GM19395 (cell line): ENCODE measurements around the gene HABP4.

Experiments
- ATAC-seq: cut with Tn5 transposase; IDR thresholded peaks from one replicate; pipeline ENCODE4 v1.9.1; 2021; ENCODE audit warnings: mild to moderate bottlenecking, moderate library complexity; ENCODE audit not compliant: unreplicated experiment

Gene HABP4

GRCh38 chr9:96435345-96435744 is 14.6 kb upstream of the HABP4 start:
- no peak for ATAC-seq

- no peak for ATAC-seq
Measured at GRCh38 chr9:96436063-96436455, 13.9 kb upstream of the HABP4 start.

- no peak for ATAC-seq
Measured at GRCh38 chr9:96436456-96437126, 13.4 kb upstream of the HABP4 start.

GRCh38 chr9:96437454-96437853 is 12.5 kb upstream of the HABP4 start:
- no peak for ATAC-seq

GRCh38 chr9:96440671-96441199 is 9.2 kb upstream of the HABP4 start:
- no peak for ATAC-seq

- ATAC-seq: no peak
Measured at GRCh38 chr9:96441798-96442445, 8.0 kb upstream of the HABP4 start.

- ATAC-seq: no peak
Measured at GRCh38 chr9:96442491-96442890, 7.5 kb upstream of the HABP4 start.

GRCh38 chr9:96447406-96447805 is 2.6 kb upstream of the HABP4 start:
- no peak for ATAC-seq

GRCh38 chr9:96448546-96449170 is 1.3 kb upstream of the HABP4 start:
- no peak for ATAC-seq

- peak; percentile 36 for ATAC-seq
Measured at GRCh38 chr9:96449523-96449844, 485 bp upstream of the HABP4 start.

GRCh38 chr9:96450613-96451528 is 902 bp downstream of the HABP4 start:
- ATAC-seq: peak; percentile 8

GRCh38 chr9:96453625-96454024 is 3.7 kb downstream of the HABP4 start:
- no peak for ATAC-seq

- ATAC-seq: no peak
Measured at GRCh38 chr9:96457266-96457665, 7.3 kb downstream of the HABP4 start.

GRCh38 chr9:96458226-96458625 is 8.3 kb downstream of the HABP4 start:
- ATAC-seq: no peak

- ATAC-seq: no peak
Measured at GRCh38 chr9:96459268-96460007, 9.5 kb downstream of the HABP4 start.

GRCh38 chr9:96460470-96460869 is 10.5 kb downstream of the HABP4 start:
- ATAC-seq: no peak

GRCh38 chr9:96460882-96461281 is 10.9 kb downstream of the HABP4 start:
- no peak for ATAC-seq

GRCh38 chr9:96461336-96461735 is 11.4 kb downstream of the HABP4 start:
- ATAC-seq: no peak

- ATAC-seq: no peak
Measured at GRCh38 chr9:96462541-96462940, 12.6 kb downstream of the HABP4 start.

- ATAC-seq: no peak
Measured at GRCh38 chr9:96464426-96464825, 14.5 kb downstream of the HABP4 start.
